SIG-M5 (cell line): ENCODE data around the gene HS6ST1.

Experiments used
- DNase-seq: peaks from one replicate; lab custom pipeline; 2025; lab: John Stamatoyannopoulos, UW

The HS6ST1 gene

DNA sequence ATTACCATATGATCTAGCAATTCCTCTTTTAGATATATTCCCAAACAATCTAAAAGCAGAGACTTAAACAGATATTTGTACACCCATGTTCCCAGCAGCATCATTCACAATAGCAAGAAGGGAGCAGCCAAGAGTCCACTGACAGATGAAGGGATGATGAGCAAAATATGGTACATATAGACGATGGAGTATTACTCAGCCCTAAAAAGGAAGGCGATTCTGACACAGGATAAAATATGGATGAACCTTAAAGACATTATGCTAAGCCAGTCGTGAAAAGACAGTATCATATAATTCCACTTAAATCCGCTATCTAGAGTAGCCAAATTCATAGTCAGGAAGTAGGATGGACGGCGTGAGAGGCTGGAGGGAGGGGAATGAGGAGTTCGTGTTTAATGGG, 20.4 kb downstream of the HS6ST1 start:
- no peak for DNase-seq

- no peak for DNase-seq
These were observed 24.7 kb downstream of the HS6ST1 start for GRCh38 chr2:128293870-128294455.

DNA sequence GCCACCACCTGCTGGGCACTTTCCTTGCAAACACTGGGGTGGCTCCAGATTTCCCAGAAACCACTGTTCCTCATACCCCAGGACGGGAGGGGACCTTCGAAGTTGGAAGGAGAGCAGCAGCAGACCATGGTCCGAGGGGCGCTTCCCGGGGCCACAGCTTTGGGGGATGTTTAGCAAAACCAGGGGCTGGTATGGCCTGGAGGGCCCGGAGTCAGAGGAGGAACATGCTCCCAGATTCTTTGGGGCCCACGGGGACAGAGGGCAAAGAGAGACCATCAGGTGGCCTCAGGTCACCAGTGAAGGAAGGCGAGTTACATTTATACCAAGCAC, 25.3 kb downstream of the HS6ST1 start:
- no peak for DNase-seq

- no peak for DNase-seq
These were observed 25.9 kb downstream of the HS6ST1 start for GRCh38 chr2:128292599-128293425.

- DNase-seq, result no peak
These were observed 26.6 kb downstream of the HS6ST1 start for GRCh38 chr2:128291844-128292598.

- no peak for DNase-seq
These were observed 27.4 kb downstream of the HS6ST1 start for GRCh38 chr2:128291161-128291843.

DNA sequence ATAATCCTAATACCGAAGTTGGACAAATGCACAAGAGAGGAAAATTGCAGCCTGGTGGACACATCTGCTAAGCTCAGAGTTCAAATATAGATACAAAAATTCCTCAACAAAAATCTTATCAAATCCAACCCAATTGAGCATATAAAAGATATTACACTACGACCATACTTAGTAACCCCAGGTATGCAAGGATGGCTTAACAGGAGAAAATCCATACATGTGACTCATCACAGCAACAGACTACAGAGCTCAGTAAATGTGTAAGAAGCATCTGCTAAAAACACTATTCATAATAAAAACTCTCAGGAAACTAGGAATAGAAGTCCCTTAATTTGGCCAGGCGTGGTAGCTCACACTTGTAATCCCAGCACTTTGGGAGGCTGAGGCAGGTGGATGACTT, 28.3 kb downstream of the HS6ST1 start:
- no peak for DNase-seq

DNA sequence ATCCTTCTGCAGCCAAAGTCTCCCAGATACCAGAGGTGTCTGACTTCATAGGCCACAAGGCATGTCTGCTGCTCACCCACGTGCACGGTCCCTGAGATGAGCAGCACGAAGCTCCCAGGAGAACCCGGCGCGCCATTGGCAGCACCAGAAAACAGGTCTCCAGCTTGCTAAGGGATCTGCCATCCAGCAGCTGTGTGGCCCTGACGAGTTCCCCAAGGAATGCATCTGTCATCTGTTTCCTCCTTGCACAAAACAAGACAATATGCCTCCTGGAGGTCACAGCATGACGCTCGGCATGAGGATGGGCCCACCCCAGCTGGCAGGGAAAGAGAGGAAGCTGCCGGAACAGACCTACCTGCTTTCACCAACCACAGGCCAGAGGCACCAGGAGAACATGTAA, 29.2 kb downstream of the HS6ST1 start:
- no peak for DNase-seq

- DNase-seq, result no peak
These were observed 29.9 kb downstream of the HS6ST1 start for GRCh38 chr2:128288781-128289180.

- no peak for DNase-seq
These were observed 30.6 kb downstream of the HS6ST1 start for GRCh38 chr2:128287780-128288735.

DNA sequence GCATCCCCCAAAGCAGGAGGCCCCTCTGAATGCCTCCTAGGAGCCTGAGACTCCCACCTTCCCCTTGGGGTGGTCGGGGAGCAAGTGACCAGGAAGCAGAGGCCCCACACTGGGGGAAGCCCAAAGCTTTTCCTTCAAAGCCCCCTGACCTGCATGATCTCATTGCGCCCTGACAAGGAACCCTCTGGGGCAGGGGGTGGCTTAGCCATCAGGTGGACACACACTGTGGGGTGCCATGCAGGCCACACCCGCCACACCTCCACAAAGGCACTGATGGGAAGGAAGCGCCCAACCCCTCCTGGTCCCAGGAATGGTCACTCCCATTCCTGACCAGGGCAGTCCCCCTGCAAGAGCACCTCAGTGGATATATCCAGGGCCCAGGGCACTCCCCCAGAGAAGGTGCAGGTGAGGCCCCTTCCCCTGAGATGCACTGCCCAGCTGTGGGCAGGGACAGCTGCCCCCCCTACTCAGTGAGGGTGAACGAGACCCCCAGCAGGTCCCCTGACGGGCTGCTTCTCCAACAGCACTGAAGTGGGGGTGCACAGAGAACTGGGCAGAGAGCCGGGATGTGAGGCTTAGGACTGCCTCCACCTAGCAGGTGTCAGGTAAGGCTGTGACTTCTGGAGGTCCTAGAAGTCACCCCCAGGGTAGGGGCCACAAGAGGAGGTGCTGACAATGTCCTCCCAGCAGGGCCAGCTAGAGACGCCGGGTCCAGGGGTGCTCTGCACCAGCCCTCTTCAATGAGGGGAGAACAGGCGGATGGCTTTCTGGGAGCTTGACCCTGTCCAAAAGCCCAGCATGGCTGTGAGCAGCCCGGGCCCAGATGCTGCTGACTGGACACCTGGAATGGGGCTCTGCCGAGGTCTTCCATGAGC, 31.5 kb downstream of the HS6ST1 start:
- no peak for DNase-seq

GRCh38 chr2:128286011-128286721, 32.5 kb downstream of the HS6ST1 start:
- no peak for DNase-seq

GRCh38 chr2:128285329-128285931, 33.2 kb downstream of the HS6ST1 start:
- DNase-seq, result no peak

GRCh38 chr2:128284841-128285240, 33.8 kb downstream of the HS6ST1 start:
- no peak for DNase-seq

- DNase-seq, result no peak
These were observed 34.6 kb downstream of the HS6ST1 start for GRCh38 chr2:128284037-128284441.

- no peak for DNase-seq
These were observed 35.5 kb downstream of the HS6ST1 start for GRCh38 chr2:128282976-128283810.

DNA sequence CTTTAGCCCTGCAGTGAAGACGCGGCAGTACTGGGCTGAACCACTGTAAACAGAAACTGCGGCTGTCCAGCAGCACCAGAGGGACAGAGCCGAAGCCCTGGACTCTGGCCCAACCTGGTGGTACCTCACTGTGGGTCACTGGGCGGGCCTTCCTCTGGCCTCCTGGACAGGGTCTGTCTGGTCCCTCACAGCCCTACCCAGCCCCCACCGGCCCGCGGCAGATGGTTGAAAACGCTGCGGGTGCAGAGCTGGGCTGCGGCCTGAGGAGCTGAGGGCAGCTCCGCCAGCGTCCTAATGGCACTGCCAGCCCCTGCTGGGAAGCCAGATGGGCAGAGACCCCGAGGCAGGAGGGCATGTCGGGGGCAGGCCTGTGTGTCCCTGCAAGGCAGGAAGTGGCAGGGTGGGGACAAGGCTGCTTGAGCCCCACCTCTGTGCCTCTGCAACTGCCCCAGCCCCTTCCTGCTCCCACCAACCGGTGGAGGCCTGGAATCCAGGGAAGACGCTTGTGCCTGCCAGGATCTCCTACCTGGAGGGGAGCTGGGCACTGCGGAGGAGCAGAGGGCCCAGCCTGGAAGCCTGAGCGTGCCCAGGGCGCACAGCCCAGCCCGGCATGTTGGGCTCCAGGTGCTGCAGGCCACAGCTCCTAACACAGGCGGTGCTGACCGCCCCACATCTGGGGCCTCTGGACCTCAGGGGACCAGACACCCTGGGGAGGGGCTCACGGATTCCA, 36.3 kb downstream of the HS6ST1 start:
- DNase-seq, result no peak

DNA sequence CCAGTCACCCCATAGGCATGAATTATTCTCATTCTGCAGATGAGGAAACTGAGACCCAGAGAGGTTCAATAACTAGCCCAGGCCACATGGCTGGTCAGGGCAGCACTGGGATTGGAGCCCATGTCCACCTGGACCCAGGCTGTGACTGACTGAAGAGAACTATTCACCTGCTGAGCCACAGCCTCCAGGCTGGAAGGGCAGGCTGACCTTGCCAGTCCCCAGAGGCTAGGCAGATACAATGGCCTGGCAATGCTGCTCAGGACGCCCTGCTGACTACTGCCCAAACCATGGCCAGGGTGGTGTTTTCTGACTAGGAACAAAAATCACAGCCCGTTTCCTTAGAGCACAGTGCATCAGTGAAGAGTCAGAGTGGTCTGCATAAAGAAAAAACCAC, 36.8 kb downstream of the HS6ST1 start:
- DNase-seq, result no peak
